ENCODE measurements around the gene GPR33.

DNA sequence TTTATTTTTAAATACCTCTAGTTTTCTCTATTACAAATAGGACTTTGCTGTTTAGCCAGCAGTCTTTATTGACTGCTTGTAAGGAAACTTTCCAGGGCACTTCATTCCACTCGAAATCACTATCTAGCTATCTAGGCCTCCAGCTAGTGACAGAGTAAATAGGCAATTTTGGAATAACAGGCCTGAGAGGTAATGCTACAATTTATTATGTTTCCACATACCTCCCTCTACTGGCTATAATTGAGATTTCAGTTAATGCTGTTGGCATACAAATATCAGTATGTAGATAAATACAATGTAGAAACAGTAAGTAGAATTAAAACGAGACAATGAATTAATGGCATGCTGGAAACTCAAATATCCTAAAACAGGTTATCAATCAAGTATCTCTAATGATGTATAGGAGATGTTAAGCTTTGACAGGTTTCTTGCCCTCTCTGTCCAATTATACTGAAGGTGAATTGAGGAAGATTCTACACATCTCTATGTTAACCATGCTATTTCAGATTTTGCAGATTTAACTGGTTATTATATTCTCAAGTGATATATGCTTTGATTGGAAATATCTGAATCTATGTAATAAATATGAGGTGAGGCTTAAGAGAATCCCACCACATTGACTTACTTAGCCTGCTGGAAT lies 37.7 kb downstream of the GPR33 start:
- TF ChIP-seq CTCF (IDR thresholded peaks at IDR 0.05) (peak; percentile 60 to 70 (median 66)), POLR2A (IDR thresholded peaks at IDR 0.05) (no peak)
